Common myeloid progenitor, CD34-positive (primary cell): Measurements from ENCODE around the gene SOCS3. TPM values are rescaled to one million over a fixed set of nuclear protein-coding genes. Genes with fewer than 3 reads are reported as not detected.

Experiments used
- CTCF ChIA-PET: fragments of 350-600 bp; sonication (Branson Sonifier 250); formaldehyde crosslinking; loops from one replicate; lab custom pipeline; 2021; ENCODE audit warnings: antibody characterized with exemption; lab: Charles Lee
- POLR2A ChIA-PET: fragments of 350-600 bp; sonication (Branson Sonifier 250); formaldehyde crosslinking; loops from one replicate; lab custom pipeline; 2021; ENCODE audit warnings: antibody characterized with exemption; lab: Charles Lee
- DNase-seq, 3 donors: peaks; one replicate each; pipeline versions ENCODE4 v3.0.0 to v3.0.0-alpha.2; 2013
- H3K27ac ChIP-seq, 2 experiments: 1 replicate in 1 of 2; 2 replicates in 1 of 2; pipeline ENCODE4 v1.7.0; 2013; ENCODE audit warnings: inconsistent platforms in 2 of 2, low read length in 2 of 2, mild to moderate bottlenecking in 2 of 2, low read depth in 1 of 2, moderate library complexity in 1 of 2; ENCODE audit not compliant: severe bottlenecking in 2 of 2, insufficient read depth in 1 of 2, poor library complexity in 1 of 2
- H3K27me3 ChIP-seq, 5 experiments: replicated peaks in 2 of 5; 1 replicate in 3 of 5; 2 replicates in 2 of 5; pipeline versions ENCODE4 v1.6.1 to v1.7.0; 2013; ENCODE audit warnings: low read length in 4 of 5, mild to moderate bottlenecking in 2 of 5, moderate library complexity in 2 of 5, inconsistent platforms in 1 of 5; ENCODE audit not compliant: insufficient read depth in 5 of 5, control insufficient read depth in 4 of 5
- H3K36me3 ChIP-seq, 4 experiments: 1 replicate in 2 of 4; 2 replicates in 2 of 4; pipeline versions ENCODE4 v1.6.1 to v1.7.0; 2013; ENCODE audit warnings: low read length in 3 of 4, control low read depth in 1 of 4, mild to moderate bottlenecking in 1 of 4; ENCODE audit not compliant: control insufficient read depth in 4 of 4, insufficient read depth in 4 of 4
- H3K4me1 ChIP-seq, 4 experiments: 1 replicate in 3 of 4; 2 replicates in 1 of 4; pipeline versions ENCODE4 v1.6.1 to v1.7.1; 2013; ENCODE audit warnings: low read length in 3 of 4, mild to moderate bottlenecking in 3 of 4, control low read depth in 1 of 4, inconsistent platforms in 1 of 4, moderate library complexity in 1 of 4; ENCODE audit not compliant: control insufficient read depth in 4 of 4, insufficient read depth in 4 of 4; ENCODE audit errors: control extremely low read depth in 1 of 4
- H3K4me3 ChIP-seq, 7 experiments: 1 replicate in 4 of 7; 2 replicates in 3 of 7; pipeline versions ENCODE4 v1.5.1 to v1.7.0; 2013; ENCODE audit warnings: mild to moderate bottlenecking in 7 of 7, low read length in 6 of 7, moderate library complexity in 6 of 7, inconsistent platforms in 2 of 7, low read depth in 2 of 7, control low read depth in 1 of 7; ENCODE audit not compliant: insufficient read depth in 4 of 7, control insufficient read depth in 1 of 7; ENCODE audit errors: extremely low read depth in 1 of 7
- H3K9me3 ChIP-seq, 5 experiments: 1 replicate in 4 of 5; 2 replicates in 1 of 5; pipeline versions ENCODE4 v1.6.1 to v1.7.1; 2013; ENCODE audit warnings: low read length in 4 of 5, mild to moderate bottlenecking in 2 of 5, inconsistent platforms in 1 of 5, low read depth in 1 of 5, moderate library complexity in 1 of 5; ENCODE audit not compliant: control insufficient read depth in 4 of 5, insufficient read depth in 2 of 5; ENCODE audit errors: control extremely low read depth in 1 of 5
- WGBS: methylation state at CpG from one replicate; pipeline ENCODE4 v1.1.5; 2013; ENCODE audit not compliant: insufficient coverage; 5-methylcytosine and 5-hydroxymethylcytosine counted together
- polyA plus RNA-seq: library from polyadenylated mRNA; unstranded; fragments of 120-200 nt; gene quantifications from one replicate; pipeline ENCODE4 v1.2.1, GENCODE V29; 2013

SOCS3 gene
- polyA plus RNA-seq: 7.4 TPM

- peak within 1 kb of the TSS in 1 of 2 experiments; percentile 81 for H3K27ac ChIP-seq
- peaks cover 0 to 38% (median 24%) of the 10 kb centered on the region in 4 experiments for H3K36me3 ChIP-seq
- peak within 1 kb of the TSS; percentile 77 to 94 (median 88) for H3K4me3 ChIP-seq
- DNase-seq: peak; percentile 95 to 98 (median 98)
- WGBS: 0% methylated on average over 34 of the region's 59 CpGs
- H3K4me1 ChIP-seq: peaks cover 0 to 64% (median 60%) of the 10 kb centered on the region in 4 experiments
- no peaks in the 10 kb centered on the region for H3K27me3 ChIP-seq
- H3K9me3 ChIP-seq: no peaks in the 10 kb centered on the region
- POLR2A ChIA-PET: interaction anchor here (0.5 to 2.4 kb wide), 8 partner anchors 9 to 102 kb away, joined by 4 to 14 read pairs (median 6); partner anchors contain the start of gene PGS1
- CTCF ChIA-PET: interaction anchor here (1.5 to 6.6 kb wide), 6 partner anchors 13 to 73 kb away, joined by 3 to 104 read pairs (median 8); no protein-coding TSS in a partner anchor
Measured at GRCh38 chr17:78359997-78360370, at the start of gene SOCS3. TSS of gene SOCS3 (minus strand) at chr17:78360077. CDS start at chr17:78359095, 982 bp downstream.

GRCh38 chr17:78409191-78409928 is 49.5 kb upstream of the SOCS3 start:
- Histone ChIP-seq H3K36me3 (peaks cover 8 to 82% (median 45%) of the 10 kb centered on the region in 4 experiments), H3K4me3 (no peak overlapping the region), H3K4me1 (peaks cover 0 to 30% (median 18%) of the 10 kb centered on the region in 4 experiments), H3K27me3 (no peaks in the 10 kb centered on the region), H3K27ac (no peak overlapping the region), H3K9me3 (no peaks in the 10 kb centered on the region)
- ChIA-PET POLR2A (interaction anchor here (1.2 kb wide), 1 partner anchor 19 kb away, joined by 3 read pairs; no protein-coding TSS in a partner anchor), CTCF (interaction anchor here (1.5 to 3.6 kb wide), 2 partner anchors 13 to 119 kb away, joined by 3 to 24 read pairs; no protein-coding TSS in a partner anchor)
- no peak for DNase-seq
- 100% methylated on average over 5 of the region's 12 CpGs for WGBS

DNA sequence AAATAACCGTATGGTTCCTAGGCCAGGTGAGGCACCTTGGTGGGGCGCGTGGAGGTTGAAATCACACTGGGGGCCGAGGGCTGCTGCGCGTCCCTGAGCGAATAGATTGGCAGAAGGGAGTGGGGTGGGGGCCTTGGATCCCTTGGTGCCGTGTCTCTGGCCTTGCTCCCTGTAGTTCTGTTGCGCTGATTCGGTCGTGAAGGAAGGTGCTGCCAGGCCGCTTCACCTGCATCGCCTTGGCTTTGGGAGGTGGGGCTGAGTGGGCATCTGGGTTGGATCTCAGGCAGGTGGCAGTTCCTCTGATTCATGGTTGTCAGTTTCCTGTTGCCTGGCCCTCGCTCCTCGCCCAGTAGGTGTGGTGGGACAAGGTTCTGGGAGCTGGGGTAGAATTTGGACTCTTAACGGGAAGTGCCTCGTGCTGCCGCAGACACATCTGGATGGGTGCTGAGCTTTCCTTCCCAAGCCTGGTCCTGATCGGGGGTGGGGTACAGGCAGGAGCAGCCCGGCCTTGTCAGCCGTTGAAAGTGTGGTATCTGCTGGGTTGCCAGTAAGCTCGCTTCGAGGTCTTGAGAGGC is 48.7 kb upstream of the SOCS3 start:
- POLR2A ChIA-PET: no interaction called here
- H3K27ac ChIP-seq: peak overlapping the region in 1 of 2 experiments; percentile 25
- CTCF ChIA-PET: interaction anchor here (1.5 kb wide), 1 partner anchor 118 kb away, joined by 3 read pairs; no protein-coding TSS in a partner anchor

DNA sequence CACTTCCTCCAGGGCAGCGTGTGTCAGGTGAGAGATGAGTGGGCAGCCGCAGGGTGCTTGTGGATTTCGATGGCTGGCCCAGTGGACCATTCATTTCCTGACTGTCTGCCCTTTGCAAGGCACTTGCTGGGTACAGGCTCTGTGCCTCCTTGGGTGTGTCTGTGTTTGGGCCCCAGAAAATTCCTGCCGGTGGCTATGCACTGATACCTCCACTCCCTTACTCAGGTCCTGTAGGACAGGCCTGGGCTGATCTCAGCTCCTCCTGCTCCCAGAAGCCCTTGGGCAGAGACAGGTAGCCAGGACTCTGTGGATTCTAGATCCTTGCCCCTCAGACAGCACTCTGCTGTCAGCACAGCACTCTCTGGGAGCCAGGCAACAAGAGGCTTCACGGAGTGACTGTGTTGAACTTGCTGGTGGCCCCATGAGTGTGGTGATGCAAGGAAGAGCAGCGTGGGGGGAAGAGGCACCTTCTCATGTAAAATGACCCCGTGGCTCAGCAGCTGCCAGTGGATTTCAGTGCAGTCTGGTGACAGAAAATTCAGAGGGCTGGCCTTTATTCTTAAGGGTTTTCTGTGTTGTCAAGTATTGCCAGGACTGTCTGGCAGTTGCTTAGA is 47.6 kb upstream of the SOCS3 start:
- Histone ChIP-seq H3K4me1 (peaks cover 0 to 11% (median 1%) of the 10 kb centered on the region in 4 experiments), H3K36me3 (peaks cover 8 to 83% (median 58%) of the 10 kb centered on the region in 4 experiments), H3K4me3 (no peak overlapping the region), H3K27ac (no peak overlapping the region), H3K27me3 (no peaks in the 10 kb centered on the region), H3K9me3 (no peaks in the 10 kb centered on the region)
- no peak for DNase-seq
- ChIA-PET POLR2A (no interaction called here), CTCF (interaction anchor here (1.2 to 1.5 kb wide), 2 partner anchors 9 to 117 kb away, joined by 3 to 4 read pairs; no protein-coding TSS in a partner anchor)
- 95% methylated on average over 7 of the region's 7 CpGs for WGBS

More for the DNA sequence above, 48.7 kb upstream of the SOCS3 start:
- DNase-seq: no peak
- Histone ChIP-seq H3K36me3 (peaks cover 8 to 83% (median 53%) of the 10 kb centered on the region in 4 experiments), H3K4me3 (no peak overlapping the region), H3K4me1 (peaks cover 0 to 22% (median 10%) of the 10 kb centered on the region in 4 experiments), H3K9me3 (no peaks in the 10 kb centered on the region), H3K27me3 (no peaks in the 10 kb centered on the region)
- 92% methylated on average over 23 of the region's 23 CpGs for WGBS

GRCh38 chr17:78406920-78407319 is 47.0 kb upstream of the SOCS3 start:
- ChIA-PET CTCF (interaction anchor here (1.2 kb wide), 1 partner anchor 10 kb away, joined by 4 read pairs; no protein-coding TSS in a partner anchor), POLR2A (no interaction called here)
- Histone ChIP-seq H3K36me3 (peaks cover 8 to 79% (median 60%) of the 10 kb centered on the region in 4 experiments), H3K4me3 (no peak overlapping the region), H3K9me3 (no peaks in the 10 kb centered on the region), H3K4me1 (peaks cover 0 to 6% (median 0%) of the 10 kb centered on the region in 4 experiments), H3K27ac (peak overlapping the region in 1 of 2 experiments; percentile 22), H3K27me3 (no peaks in the 10 kb centered on the region)
- no peak for DNase-seq
- WGBS: 83% methylated on average over 3 of the region's 8 CpGs

GRCh38 chr17:78406396-78406795 is 46.5 kb upstream of the SOCS3 start:
- ChIA-PET POLR2A (interaction anchor here (0.7 kb wide), 1 partner anchor 59 kb away, joined by 4 read pairs; no protein-coding TSS in a partner anchor), CTCF (no interaction called here)
- Histone ChIP-seq H3K4me1 (peaks cover 0 to 4% (median 0%) of the 10 kb centered on the region in 4 experiments), H3K27me3 (no peaks in the 10 kb centered on the region), H3K9me3 (no peaks in the 10 kb centered on the region), H3K4me3 (no peak overlapping the region), H3K36me3 (peaks cover 8 to 80% (median 63%) of the 10 kb centered on the region in 4 experiments), H3K27ac (peak overlapping the region in 1 of 2 experiments; percentile 22)
- no peak for DNase-seq
- WGBS: 100% methylated on average over 3 of the region's 6 CpGs
